Measurements from ENCODE around the gene TBX19. TPM values are rescaled to one million over a fixed set of nuclear protein-coding genes. Genes with fewer than 3 reads are reported as not detected.

Gene TBX19
- total RNA-seq, 1 donor from 2014 or later, result 1.1 TPM

GRCh38 chr1:168342572-168343280 lies 62.0 kb downstream of the TBX19 start:
- H3K79me2 ChIP-seq (ENCODE audit: insufficient read depth, low read length), result no peaks in the 10 kb centered on the region
- no peak overlapping the region for H3K27ac ChIP-seq (ENCODE audit: low read depth, low read length)
- H2AFZ ChIP-seq (ENCODE audit: low read depth, low read length), result peak overlapping the region; percentile 43

GRCh38 chr1:168343566-168343965 lies 62.9 kb downstream of the TBX19 start:
- H3K27ac ChIP-seq (ENCODE audit: low read depth, low read length), result no peak overlapping the region
- Mint-ChIP-seq H3K27ac (ENCODE audit: unreplicated experiment) (no peak overlapping the region), H3K36me3 (ENCODE audit: low read depth, unreplicated experiment) (peaks cover 2% of the 10 kb centered on the region), H3K27me3 (ENCODE audit: low read depth, unreplicated experiment) (peaks cover 7% of the 10 kb centered on the region), H3K4me1 (ENCODE audit: low read depth, unreplicated experiment) (no peaks in the 10 kb centered on the region), H3K9me3 (ENCODE audit: unreplicated experiment) (peaks cover 2% of the 10 kb centered on the region), H3K4me3 (ENCODE audit: unreplicated experiment) (no peak overlapping the region)
- no peak for FAIRE-seq
- H3K4me1 ChIP-seq (ENCODE audit: insufficient read depth, low read length), result peaks cover 3% of the 10 kb centered on the region
- H3K9ac ChIP-seq (ENCODE audit: low read length), result no peak overlapping the region
- no peak overlapping the region for H3K4me3 ChIP-seq (ENCODE audit: insufficient read depth, low read depth, low read length)
- H3K4me2 ChIP-seq (ENCODE audit: low read length), result no peak overlapping the region
- DNase-seq (ENCODE audit: low read depth), result no peak
- H2AFZ ChIP-seq (ENCODE audit: low read depth, low read length), result no peak overlapping the region
- H3K9me3 ChIP-seq (ENCODE audit: insufficient read depth, low read depth, low read length), result no peaks in the 10 kb centered on the region
- TF ChIP-seq CTCF (IDR thresholded peaks at IDR 0.05; ENCODE audit: insufficient read depth, low read depth, low read length), result peak; percentile 9
- no peak for TF ChIP-seq EZH2 (IDR thresholded peaks at IDR 0.05; ENCODE audit: insufficient read depth, low read length)
- H4K20me1 ChIP-seq (ENCODE audit: insufficient read depth, low read length), result no peaks in the 10 kb centered on the region
- H3K36me3 ChIP-seq (ENCODE audit: insufficient read depth, low read length), result no peaks in the 10 kb centered on the region
- peaks cover 2% of the 10 kb centered on the region for H3K27me3 ChIP-seq (ENCODE audit: insufficient read depth, low read length)
- H3K79me2 ChIP-seq (ENCODE audit: insufficient read depth, low read length), result no peaks in the 10 kb centered on the region

More at GRCh38 chr1:168342572-168343280, 62.0 kb downstream of the TBX19 start:
- Histone ChIP-seq H3K4me2 (ENCODE audit: low read length) (peak overlapping the region; percentile 75), H3K9me3 (ENCODE audit: insufficient read depth, low read depth, low read length) (no peaks in the 10 kb centered on the region), H3K4me1 (ENCODE audit: insufficient read depth, low read length) (peaks cover 3% of the 10 kb centered on the region), H4K20me1 (ENCODE audit: insufficient read depth, low read length) (no peaks in the 10 kb centered on the region), H3K36me3 (ENCODE audit: insufficient read depth, low read length) (no peaks in the 10 kb centered on the region), H3K4me3 (ENCODE audit: insufficient read depth, low read depth, low read length) (no peak overlapping the region), H3K9ac (ENCODE audit: low read length) (no peak overlapping the region), H3K27me3 (ENCODE audit: insufficient read depth, low read length) (peaks cover 2% of the 10 kb centered on the region)
- peaks cover 7% of the 10 kb centered on the region for H3K27me3 Mint-ChIP-seq (ENCODE audit: low read depth, unreplicated experiment)
- no peak overlapping the region for H3K4me3 Mint-ChIP-seq (ENCODE audit: unreplicated experiment)
- peaks cover 2% of the 10 kb centered on the region for H3K36me3 Mint-ChIP-seq (ENCODE audit: low read depth, unreplicated experiment)
- H3K4me1 Mint-ChIP-seq (ENCODE audit: low read depth, unreplicated experiment), result no peaks in the 10 kb centered on the region
- TF ChIP-seq EZH2 (IDR thresholded peaks at IDR 0.05; ENCODE audit: insufficient read depth, low read length), result no peak
- TF ChIP-seq CTCF (IDR thresholded peaks at IDR 0.05; ENCODE audit: insufficient read depth, low read depth, low read length), result peak; percentile 74
- no peak overlapping the region for H3K27ac Mint-ChIP-seq (ENCODE audit: unreplicated experiment)
- DNase-seq (ENCODE audit: low read depth), result peak; percentile 80
- H3K9me3 Mint-ChIP-seq (ENCODE audit: unreplicated experiment), result peaks cover 2% of the 10 kb centered on the region
- no peak for FAIRE-seq

GRCh38 chr1:168344517-168344916 lies 63.8 kb downstream of the TBX19 start:
- peaks cover 2% of the 10 kb centered on the region for H3K36me3 Mint-ChIP-seq (ENCODE audit: low read depth, unreplicated experiment)
- Histone ChIP-seq H3K79me2 (ENCODE audit: insufficient read depth, low read length) (no peaks in the 10 kb centered on the region), H2AFZ (ENCODE audit: low read depth, low read length) (no peak overlapping the region), H3K27ac (ENCODE audit: low read depth, low read length) (no peak overlapping the region), H3K9ac (ENCODE audit: low read length) (no peak overlapping the region), H3K9me3 (ENCODE audit: insufficient read depth, low read depth, low read length) (no peaks in the 10 kb centered on the region), H3K4me1 (ENCODE audit: insufficient read depth, low read length) (peaks cover 3% of the 10 kb centered on the region), H3K27me3 (ENCODE audit: insufficient read depth, low read length) (no peaks in the 10 kb centered on the region), H3K4me2 (ENCODE audit: low read length) (no peak overlapping the region), H3K36me3 (ENCODE audit: insufficient read depth, low read length) (no peaks in the 10 kb centered on the region), H3K4me3 (ENCODE audit: insufficient read depth, low read depth, low read length) (no peak overlapping the region), H4K20me1 (ENCODE audit: insufficient read depth, low read length) (no peaks in the 10 kb centered on the region)
- H3K4me3 Mint-ChIP-seq (ENCODE audit: unreplicated experiment), result no peak overlapping the region
- peaks cover 2% of the 10 kb centered on the region for H3K9me3 Mint-ChIP-seq (ENCODE audit: unreplicated experiment)
- TF ChIP-seq EZH2 (IDR thresholded peaks at IDR 0.05; ENCODE audit: insufficient read depth, low read length) (no peak), CTCF (IDR thresholded peaks at IDR 0.05; ENCODE audit: insufficient read depth, low read depth, low read length) (no peak)
- H3K4me1 Mint-ChIP-seq (ENCODE audit: low read depth, unreplicated experiment), result no peaks in the 10 kb centered on the region
- DNase-seq (ENCODE audit: low read depth) (no peak), FAIRE-seq (no peak)
- no peak overlapping the region for H3K27ac Mint-ChIP-seq (ENCODE audit: unreplicated experiment)
- H3K27me3 Mint-ChIP-seq (ENCODE audit: low read depth, unreplicated experiment), result peaks cover 7% of the 10 kb centered on the region
